Activated T-helper 2 cell treated with anti-CD3 and anti-CD28 coated beads, Interferon-gamma antibody, Interleukin-2, Interleukin-4, amounts not matched to agents 10 μg/mL and 5 μg/mL and 100 μg/mL, durations not matched to agents 14 hours and 24 hours and 36 hours (primary cell): ENCODE measurements around the gene CLMN. TPM values are rescaled to one million over a fixed set of nuclear protein-coding genes. Genes with fewer than 3 reads are reported as not detected.

ENCODE experiments used
- DNase-seq: peaks from one replicate; pipeline ENCODE4 v3.0.0; 2021; ENCODE audit warnings: low spot score
- H3K27ac Mint-ChIP-seq: one replicate; pipeline ENCODE4 v1.8.0; 2021; ENCODE audit warnings: mixed read lengths
- H3K27me3 Mint-ChIP-seq: one replicate; pipeline ENCODE4 v1.8.0; 2021; ENCODE audit warnings: low read depth, mixed read lengths
- H3K36me3 Mint-ChIP-seq: one replicate; pipeline ENCODE4 v1.8.0; 2021; ENCODE audit warnings: low read depth, mixed read lengths
- H3K4me1 Mint-ChIP-seq: one replicate; pipeline ENCODE4 v1.8.0; 2021; ENCODE audit warnings: low read depth, mixed read lengths
- H3K4me3 Mint-ChIP-seq: one replicate; pipeline ENCODE4 v1.8.0; 2021; ENCODE audit warnings: low read depth, mild to moderate bottlenecking, moderate library complexity, mixed read lengths
- H3K9me3 Mint-ChIP-seq: one replicate; pipeline ENCODE4 v1.8.0; 2021; ENCODE audit warnings: mixed read lengths
- intact Hi-C: fragments of 100-400 bp; cut with micrococcal nuclease; formaldehyde crosslinking; loops from one replicate; pipeline ENCODE4 v1.15.1; 2023
- total RNA-seq: library from RNA; stranded (reverse); gene quantifications from 2 replicates; pipeline ENCODE4 v1.2.3, GENCODE V29; 2022

The CLMN gene
- total RNA-seq, 1 donor from 2014 or later = 1.3 TPM

GRCh38 chr14:95281560-95282176 is 38.0 kb downstream of the CLMN start:
- intact Hi-C loops = no loop called here
- Mint-ChIP-seq H3K27me3 (peaks cover 10% of the 10 kb centered on the region), H3K4me1 (no peaks in the 10 kb centered on the region), H3K36me3 (no peaks in the 10 kb centered on the region), H3K9me3 (no peaks in the 10 kb centered on the region), H3K4me3 (no peak overlapping the region), H3K27ac (no peak overlapping the region)
- no peak for DNase-seq

- H3K4me3 Mint-ChIP-seq = no peak overlapping the region
- H3K9me3 Mint-ChIP-seq = no peaks in the 10 kb centered on the region
- H3K4me1 Mint-ChIP-seq = peaks cover 2% of the 10 kb centered on the region
- H3K36me3 Mint-ChIP-seq = no peaks in the 10 kb centered on the region
- H3K27ac Mint-ChIP-seq = no peak overlapping the region
- H3K27me3 Mint-ChIP-seq = peaks cover 13% of the 10 kb centered on the region
- intact Hi-C loops = no loop called here
- no peak for DNase-seq
Measured at GRCh38 chr14:95275494-95275893, 44.2 kb downstream of the CLMN start.

- Mint-ChIP-seq H3K4me1 (peaks cover 2% of the 10 kb centered on the region), H3K9me3 (no peaks in the 10 kb centered on the region), H3K36me3 (no peaks in the 10 kb centered on the region), H3K4me3 (no peak overlapping the region), H3K27me3 (peaks cover 11% of the 10 kb centered on the region), H3K27ac (no peak overlapping the region)
- DNase-seq = no peak
- intact Hi-C loops = no loop called here
Measured at GRCh38 chr14:95274874-95275273, 44.8 kb downstream of the CLMN start.

GRCh38 chr14:95274279-95274678 is 45.4 kb downstream of the CLMN start:
- H3K4me1 Mint-ChIP-seq = peaks cover 2% of the 10 kb centered on the region
- intact Hi-C loops = no loop called here
- H3K4me3 Mint-ChIP-seq = no peak overlapping the region
- DNase-seq = no peak
- H3K9me3 Mint-ChIP-seq = no peaks in the 10 kb centered on the region
- H3K27me3 Mint-ChIP-seq = peaks cover 9% of the 10 kb centered on the region
- H3K27ac Mint-ChIP-seq = no peak overlapping the region
- no peaks in the 10 kb centered on the region for H3K36me3 Mint-ChIP-seq

- H3K27ac Mint-ChIP-seq = no peak overlapping the region
- DNase-seq = no peak
- H3K27me3 Mint-ChIP-seq = peaks cover 9% of the 10 kb centered on the region
- intact Hi-C loops = no loop called here
- no peak overlapping the region for H3K4me3 Mint-ChIP-seq
- H3K36me3 Mint-ChIP-seq = no peaks in the 10 kb centered on the region
- H3K9me3 Mint-ChIP-seq = no peaks in the 10 kb centered on the region
- H3K4me1 Mint-ChIP-seq = peaks cover 3% of the 10 kb centered on the region
Measured at GRCh38 chr14:95273001-95273978, 46.4 kb downstream of the CLMN start.

- H3K27ac Mint-ChIP-seq = no peak overlapping the region
- peaks cover 16% of the 10 kb centered on the region for H3K4me1 Mint-ChIP-seq
- intact Hi-C loops = no loop called here
- no peak for DNase-seq
- H3K36me3 Mint-ChIP-seq = no peaks in the 10 kb centered on the region
- H3K4me3 Mint-ChIP-seq = no peak overlapping the region
- H3K9me3 Mint-ChIP-seq = peaks cover 7% of the 10 kb centered on the region
- H3K27me3 Mint-ChIP-seq = peaks cover 7% of the 10 kb centered on the region
Measured at GRCh38 chr14:95272057-95272456, 47.7 kb downstream of the CLMN start.

- Mint-ChIP-seq H3K4me3 (no peak overlapping the region), H3K4me1 (peaks cover 30% of the 10 kb centered on the region), H3K36me3 (no peaks in the 10 kb centered on the region), H3K27ac (no peak overlapping the region), H3K27me3 (no peaks in the 10 kb centered on the region), H3K9me3 (peaks cover 7% of the 10 kb centered on the region)
- no peak for DNase-seq
- intact Hi-C loops = no loop called here
Measured at GRCh38 chr14:95270203-95270602, 49.5 kb downstream of the CLMN start.

GRCh38 chr14:95269493-95269892 is 50.2 kb downstream of the CLMN start:
- H3K4me1 Mint-ChIP-seq = peaks cover 35% of the 10 kb centered on the region
- no peaks in the 10 kb centered on the region for H3K36me3 Mint-ChIP-seq
- no peak for DNase-seq
- peaks cover 7% of the 10 kb centered on the region for H3K9me3 Mint-ChIP-seq
- H3K27ac Mint-ChIP-seq = no peak overlapping the region
- intact Hi-C loops = loop anchor here (10.0 kb wide), 1 partner anchor 1295 kb away; the partner anchor contains the start of gene ASB2
- H3K4me3 Mint-ChIP-seq = no peak overlapping the region
- H3K27me3 Mint-ChIP-seq = no peaks in the 10 kb centered on the region

- H3K4me1 Mint-ChIP-seq = peaks cover 35% of the 10 kb centered on the region
- DNase-seq = no peak
- H3K36me3 Mint-ChIP-seq = no peaks in the 10 kb centered on the region
- intact Hi-C loops = loop anchor here (1.0 to 10.0 kb wide), 2 partner anchors 8 to 1294 kb away; partner anchors contain the start of gene ASB2
- no peak overlapping the region for H3K4me3 Mint-ChIP-seq
- no peaks in the 10 kb centered on the region for H3K27me3 Mint-ChIP-seq
- H3K27ac Mint-ChIP-seq = peak overlapping the region; percentile 6
- H3K9me3 Mint-ChIP-seq = peaks cover 7% of the 10 kb centered on the region
Measured at GRCh38 chr14:95268350-95268749, 51.4 kb downstream of the CLMN start.

GRCh38 chr14:95267306-95267705 is 52.4 kb downstream of the CLMN start:
- H3K9me3 Mint-ChIP-seq = peaks cover 7% of the 10 kb centered on the region
- H3K27me3 Mint-ChIP-seq = no peaks in the 10 kb centered on the region
- no peak for DNase-seq
- H3K4me3 Mint-ChIP-seq = no peak overlapping the region
- peak overlapping the region; percentile 23 for H3K27ac Mint-ChIP-seq
- H3K4me1 Mint-ChIP-seq = peaks cover 35% of the 10 kb centered on the region
- intact Hi-C loops = loop anchor here (10.0 kb wide), 1 partner anchor 1293 kb away; the partner anchor contains the start of gene ASB2
- H3K36me3 Mint-ChIP-seq = no peaks in the 10 kb centered on the region

GRCh38 chr14:95265106-95266094 is 54.3 kb downstream of the CLMN start:
- intact Hi-C loops = loop anchor here (2.0 to 10.0 kb wide), 3 partner anchors 49 to 1291 kb away; partner anchors contain the start of genes ASB2 and DICER1
- no peaks in the 10 kb centered on the region for H3K36me3 Mint-ChIP-seq
- peaks cover 44% of the 10 kb centered on the region for H3K4me1 Mint-ChIP-seq
- peak; percentile 43 for DNase-seq
- H3K27ac Mint-ChIP-seq = peak overlapping the region; percentile 2
- H3K9me3 Mint-ChIP-seq = peaks cover 7% of the 10 kb centered on the region
- H3K4me3 Mint-ChIP-seq = no peak overlapping the region
- peaks cover 2% of the 10 kb centered on the region for H3K27me3 Mint-ChIP-seq
